HepG2 (cell line): Measurements from ENCODE around the gene GTF2I. TPM values are rescaled to one million over a fixed set of nuclear protein-coding genes. Genes with fewer than 3 reads are reported as not detected.
A peak's percentile ranks its signal among the peaks of the same experiment; 100 is the strongest.

ENCODE experiments used
- ATF2 ChIP-seq: sonication (generic); formaldehyde crosslinking; IDR thresholded peaks from 2 replicates; pipeline ENCODE4 v1.4.0; 2020; ENCODE audit warnings: missing genetic modification reagents
- BCLAF1 ChIP-seq: fragments of 450-650 bp; IDR thresholded peaks from 2 replicates; pipeline ENCODE4 v1.6.1; 2017; ENCODE audit warnings: mild to moderate bottlenecking
- CBFB ChIP-seq: sonication (generic); formaldehyde crosslinking; IDR thresholded peaks from 2 replicates; pipeline ENCODE4 v1.4.0; 2020; ENCODE audit warnings: missing genetic modification reagents
- CTCF ChIP-seq: sonication (generic); formaldehyde crosslinking; IDR thresholded peaks from 2 replicates; pipeline ENCODE4 v1.5.0; 2020; ENCODE audit warnings: mild to moderate bottlenecking, missing genetic modification reagents, moderate library complexity
- ELF3 ChIP-seq: IDR thresholded peaks from 2 replicates; pipeline ENCODE4 v1.6.1; 2016; ENCODE audit warnings: missing genetic modification reagents, missing compliant biosample characterization
- FOXO4 ChIP-seq: sonication (generic); formaldehyde crosslinking; conservative IDR thresholded peaks from 2 replicates; pipeline ENCODE4 v1.8.1; 2023; ENCODE audit warnings: missing genetic modification reagents
- FOXP4 ChIP-seq: sonication (generic); formaldehyde crosslinking; IDR thresholded peaks from 2 replicates; pipeline ENCODE4 v1.4.0; 2020; ENCODE audit warnings: missing genetic modification reagents
- KAT7 ChIP-seq: IDR thresholded peaks from 2 replicates; pipeline ENCODE4 v1.6.1; 2018; ENCODE audit warnings: borderline replicate concordance, missing compliant biosample characterization
- KMT2A ChIP-seq: sonication (generic); formaldehyde crosslinking; IDR thresholded peaks from 2 replicates; pipeline ENCODE4 v1.4.0; 2020; ENCODE audit warnings: missing genetic modification reagents
- MIER3 ChIP-seq: IDR thresholded peaks from 2 replicates; pipeline ENCODE4 v1.6.1; 2016; ENCODE audit warnings: missing compliant biosample characterization, borderline replicate concordance
- NFKBIZ ChIP-seq: IDR thresholded peaks from 2 replicates; pipeline ENCODE4 v1.6.1; 2018; ENCODE audit warnings: missing genetic modification reagents, missing compliant biosample characterization
- NFYB ChIP-seq: sonication (generic); formaldehyde crosslinking; IDR thresholded peaks from 2 replicates; pipeline ENCODE4 v1.4.0; 2020; ENCODE audit warnings: missing genetic modification reagents
- SNAI1 ChIP-seq: sonication (generic); formaldehyde crosslinking; IDR thresholded peaks from 2 replicates; pipeline ENCODE4 v1.5.0; 2020; ENCODE audit warnings: mild to moderate bottlenecking, missing genetic modification reagents, borderline replicate concordance
- SNAPC5 ChIP-seq: sonication (generic); formaldehyde crosslinking; IDR thresholded peaks from 2 replicates; pipeline ENCODE4 v1.8.1; 2023; ENCODE audit warnings: mild to moderate bottlenecking, missing genetic modification reagents, borderline replicate concordance
- SRY ChIP-seq: sonication (generic); formaldehyde crosslinking; IDR thresholded peaks from 2 replicates; pipeline ENCODE4 v1.8.0; 2022; ENCODE audit warnings: mild to moderate bottlenecking, missing genetic modification reagents
- SSRP1 ChIP-seq: IDR thresholded peaks from 2 replicates; pipeline ENCODE4 v1.6.1; 2016; ENCODE audit warnings: control low read depth
- TEF ChIP-seq: sonication (generic); formaldehyde crosslinking; IDR thresholded peaks from 2 replicates; pipeline ENCODE4 v1.5.0; 2020; ENCODE audit warnings: missing genetic modification reagents
- XRCC5 ChIP-seq: fragments of 200-400 bp; formaldehyde crosslinking; optimal IDR thresholded peaks from 2 replicates; pipeline ENCODE3; 2017; ENCODE audit warnings: mild to moderate bottlenecking, low read length
- ZMYM2 ChIP-seq: sonication (generic); formaldehyde crosslinking; IDR thresholded peaks from 2 replicates; pipeline ENCODE4 v1.8.0; 2022; ENCODE audit warnings: mild to moderate bottlenecking, missing genetic modification reagents
- ZNF543 ChIP-seq: sonication (generic); formaldehyde crosslinking; IDR thresholded peaks from 2 replicates; pipeline ENCODE4 v1.4.0; 2020; ENCODE audit warnings: mild to moderate bottlenecking, missing genetic modification reagents
- ZNF598 ChIP-seq: sonication (generic); formaldehyde crosslinking; IDR thresholded peaks from 2 replicates; pipeline ENCODE4 v1.5.1; 2020; ENCODE audit warnings: mild to moderate bottlenecking, missing genetic modification reagents, borderline replicate concordance
- ZNF614 ChIP-seq: IDR thresholded peaks from 2 replicates; pipeline ENCODE4 v1.6.1; 2018; ENCODE audit warnings: missing biosample characterization, missing genetic modification reagents, inconsistent platforms, borderline replicate concordance
- polyA plus RNA-seq, 8 experiments: library from polyadenylated mRNA; depleted of rRNA in 3 of 8; stranded (reverse) in 7 of 8; unstranded in 1 of 8; fragments of >200 nt; fragmentation: Illumina TruSeq in 4 of 8; extraction: Trizol in 4 of 8; gene quantifications; 2 replicates each; pipeline versions ENCODE4 v1.2.1 to v1.2.3, GENCODE V29; 2011 to 2016; ENCODE audit warnings: low read depth in 4 of 8, missing spikeins in 1 of 8, mixed read lengths in 1 of 8; ENCODE audit not compliant: insufficient read depth in 1 of 8
- total RNA-seq, 5 experiments: library from RNA; depleted of rRNA; stranded (reverse); fragments of >200 nt; fragmentation: Illumina TruSeq; extraction: Trizol; gene quantifications; 2 replicates each; pipeline ENCODE4 v1.2.3, GENCODE V29; 2016; ENCODE audit warnings: low read depth in 1 of 5

The GTF2I gene
- total and polyA plus RNA-seq, 2 of the 13 experiments (the other 11 are each of a cell fraction or from before 2014, with no cell fraction given) = 74.6 to 125 TPM

GRCh38 chr7:74656441-74656836, 1.1 kb upstream of the GTF2I start (continued):
- TF ChIP-seq SSRP1 = no peak
- TF ChIP-seq CBFB (CRISPR knock-in tag) = peak; percentile 44; the same call in 1 of the 2 replicates
- no peak for TF ChIP-seq TEF (CRISPR knock-in tag)
- no peak for TF ChIP-seq MIER3 (CRISPR knock-in tag)
- no peak for TF ChIP-seq FOXP4 (CRISPR knock-in tag)
- TF ChIP-seq KAT7 = no peak; the same call in 1 of the 2 replicates
- TF ChIP-seq BCLAF1 = no peak
- TF ChIP-seq ATF2 (CRISPR knock-in tag) = peak; percentile 10; the same call in 1 of the 2 replicates
- TF ChIP-seq ZNF543 (CRISPR knock-in tag) = no peak
- TF ChIP-seq SNAI1 (CRISPR knock-in tag) = no peak
- no peak for TF ChIP-seq SRY (CRISPR knock-in tag)
- TF ChIP-seq NFYB (CRISPR knock-in tag) = no peak
- TF ChIP-seq KMT2A = 0 out of 2 replicates have a peak, but pooled peaks have one; percentile 3
- TF ChIP-seq XRCC5 = peak; percentile 16
- TF ChIP-seq ZNF598 (CRISPR knock-in tag) = no peak
- no peak for TF ChIP-seq NFKBIZ (CRISPR knock-in tag)
- TF ChIP-seq ZNF614 (CRISPR knock-in tag) = no peak
- no peak for TF ChIP-seq ELF3 (CRISPR knock-in tag)
- TF ChIP-seq SNAPC5 (CRISPR knock-in tag) = no peak
- TF ChIP-seq FOXO4 (CRISPR knock-in tag) = no peak
- TF ChIP-seq ZMYM2 (CRISPR knock-in tag) = no peak
- TF ChIP-seq CTCF (CRISPR knock-in tag) = peak; percentile 65
